H9 (cell line): ENCODE results near the gene NPIPA1. TPM values are rescaled to one million over a fixed set of nuclear protein-coding genes. Genes with fewer than 3 reads are reported as not detected.
A peak's percentile ranks its signal among the peaks of the same experiment; 100 is the strongest.

Source experiments
- DNase-seq: peaks from one replicate; pipeline ENCODE4 v3.0.0-alpha.2; 2017
- H2AFZ ChIP-seq: one replicate; pipeline ENCODE4 v1.6.1; 2013; ENCODE audit warnings: mild to moderate bottlenecking, low read length, control low read depth, moderate library complexity
- H2AK5ac ChIP-seq: 2 replicates; pipeline ENCODE4 v1.6.1; 2013; ENCODE audit warnings: low read length, control low read depth, mixed read lengths; ENCODE audit not compliant: insufficient read length
- H2BK120ac ChIP-seq: one replicate; pipeline ENCODE4 v1.6.1; 2013; ENCODE audit warnings: low read depth, mild to moderate bottlenecking, low read length, control low read depth, inconsistent platforms; ENCODE audit not compliant: poor library complexity, severe bottlenecking
- H2BK12ac ChIP-seq: 2 replicates; pipeline ENCODE4 v1.6.1; 2013; ENCODE audit warnings: low read length, control low read depth, mixed read lengths, low read depth; ENCODE audit not compliant: insufficient read length
- H2BK15ac ChIP-seq: 2 replicates; pipeline ENCODE4 v1.6.1; 2013; ENCODE audit warnings: low read depth, low read length, control low read depth
- H2BK20ac ChIP-seq: one replicate; pipeline ENCODE4 v1.6.1; 2013; ENCODE audit warnings: low read depth, mild to moderate bottlenecking, low read length, control low read depth, inconsistent platforms; ENCODE audit not compliant: poor library complexity, severe bottlenecking
- H2BK5ac ChIP-seq: 2 replicates; pipeline ENCODE4 v1.6.1; 2013; ENCODE audit warnings: low read length, control low read depth, mixed read lengths; ENCODE audit not compliant: insufficient read length
- H3K14ac ChIP-seq: 2 replicates; pipeline ENCODE4 v1.6.1; 2013; ENCODE audit warnings: low read length, control low read depth; ENCODE audit not compliant: insufficient read depth
- H3K18ac ChIP-seq: 2 replicates; pipeline ENCODE4 v1.6.1; 2013; ENCODE audit warnings: low read depth, mild to moderate bottlenecking, mixed read lengths, low read length, control low read depth; ENCODE audit not compliant: insufficient read length
- H3K23ac ChIP-seq: 2 replicates; pipeline ENCODE4 v1.6.1; 2013; ENCODE audit warnings: low read length, control low read depth, mixed read lengths, low read depth; ENCODE audit not compliant: insufficient read length
- H3K23me2 ChIP-seq: 2 replicates; pipeline ENCODE4 v1.6.1; 2013; ENCODE audit warnings: low read depth, mild to moderate bottlenecking, mixed read lengths, low read length, control low read depth; ENCODE audit not compliant: insufficient read length, poor library complexity, severe bottlenecking
- H3K27ac ChIP-seq: 2 replicates; pipeline ENCODE4 v1.5.1; 2013; ENCODE audit warnings: low read length, control low read depth, mixed read lengths, low read depth; ENCODE audit not compliant: insufficient read length
- H3K27me3 ChIP-seq: 2 replicates; pipeline ENCODE4 v1.6.1; 2013; ENCODE audit warnings: low read length, control low read depth, inconsistent platforms; ENCODE audit not compliant: insufficient read depth
- H3K4ac ChIP-seq: 2 replicates; pipeline ENCODE4 v1.6.1; 2013; ENCODE audit warnings: low read depth, mild to moderate bottlenecking, control low read depth, inconsistent platforms, low read length, moderate library complexity
- H3K4me1 ChIP-seq: 2 replicates; pipeline ENCODE4 v1.6.1; 2013; ENCODE audit warnings: low read length, control low read depth, inconsistent platforms; ENCODE audit not compliant: insufficient read depth
- H3K4me2 ChIP-seq: 2 replicates; pipeline ENCODE4 v1.6.1; 2013; ENCODE audit warnings: low read length, control low read depth, mixed read lengths; ENCODE audit not compliant: insufficient read length, insufficient read depth
- H3K56ac ChIP-seq: 2 replicates; pipeline ENCODE4 v1.6.1; 2013; ENCODE audit warnings: low read depth, mild to moderate bottlenecking, mixed read lengths, low read length, control low read depth; ENCODE audit not compliant: insufficient read length
- H3K79me1 ChIP-seq: 2 replicates; pipeline ENCODE4 v1.6.1; 2013; ENCODE audit warnings: low read depth, mild to moderate bottlenecking, moderate library complexity, low read length, control low read depth, inconsistent platforms; ENCODE audit not compliant: insufficient read depth, poor library complexity, severe bottlenecking
- H3K79me2 ChIP-seq: 2 replicates; pipeline ENCODE4 v1.6.1; 2013; ENCODE audit warnings: low read length, control low read depth, inconsistent platforms; ENCODE audit not compliant: insufficient read depth
- H3K9ac ChIP-seq: 2 replicates; pipeline ENCODE4 v1.6.1; 2013; ENCODE audit warnings: low read length, control low read depth, mixed read lengths; ENCODE audit not compliant: insufficient read length; ENCODE audit errors: extremely low read depth
- H3K9me3 ChIP-seq: one replicate; pipeline ENCODE4 v1.6.1; 2013; ENCODE audit warnings: low read depth, low read length, inconsistent platforms; ENCODE audit not compliant: control insufficient read depth
- H3T11ph ChIP-seq: one replicate; pipeline ENCODE4 v1.6.1; 2013; ENCODE audit warnings: mild to moderate bottlenecking, low read length, control low read depth, inconsistent platforms
- H4K20me1 ChIP-seq: one replicate; pipeline ENCODE4 v1.6.1; 2013; ENCODE audit not compliant: control insufficient read depth, insufficient read length, insufficient read depth
- H4K5ac ChIP-seq: 2 replicates; pipeline ENCODE4 v1.6.1; 2013; ENCODE audit warnings: low read depth, mild to moderate bottlenecking, mixed read lengths, low read length, control low read depth; ENCODE audit not compliant: insufficient read length
- H4K8ac ChIP-seq: replicated peaks from 2 replicates; pipeline ENCODE4 v1.6.1; 2013; ENCODE audit warnings: low read length, control low read depth, mixed read lengths, low read depth; ENCODE audit not compliant: insufficient read length
- H4K91ac ChIP-seq: 2 replicates; pipeline ENCODE4 v1.6.1; 2013; ENCODE audit warnings: low read depth, mild to moderate bottlenecking, moderate library complexity, mixed read lengths, low read length, control low read depth; ENCODE audit not compliant: insufficient read length
- H3K27ac Mint-ChIP-seq, 3 experiments: 2 replicates in 2 of 3; 3 replicates in 1 of 3; pipeline ENCODE4 v1.8.0; 2020 to 2021; ENCODE audit warnings: mixed read lengths in 3 of 3, mild to moderate bottlenecking in 1 of 3, moderate library complexity in 1 of 3
- H3K27me3 Mint-ChIP-seq: 2 replicates; pipeline ENCODE4 v1.8.0; 2021; ENCODE audit warnings: low read depth, mild to moderate bottlenecking, moderate library complexity, mixed read lengths
- H3K36me3 Mint-ChIP-seq, 3 experiments: 2 replicates in 2 of 3; 3 replicates in 1 of 3; pipeline ENCODE4 v1.8.0; 2020 to 2021; ENCODE audit warnings: low read depth in 3 of 3, mixed read lengths in 3 of 3; ENCODE audit not compliant: insufficient read depth in 1 of 3
- H3K4me1 Mint-ChIP-seq, 2 experiments: 2 replicates each; pipeline ENCODE4 v1.8.0; 2020; ENCODE audit warnings: mixed read lengths in 2 of 2
- H3K4me3 Mint-ChIP-seq, 2 experiments: 2 replicates in 1 of 2; 3 replicates in 1 of 2; pipeline ENCODE4 v1.8.0; 2020 to 2021; ENCODE audit warnings: mild to moderate bottlenecking in 2 of 2, mixed read lengths in 2 of 2, moderate library complexity in 1 of 2
- H3K9me3 Mint-ChIP-seq, 2 experiments: 2 replicates in 1 of 2; 3 replicates in 1 of 2; pipeline ENCODE4 v1.8.0; 2020; ENCODE audit warnings: mild to moderate bottlenecking in 2 of 2, mixed read lengths in 2 of 2, moderate library complexity in 1 of 2
- CTCF ChIP-seq: fragments of 200-600 bp; sonication (generic); conservative IDR thresholded peaks from 3 replicates; pipeline ENCODE4 v1.8.0; 2021; ENCODE audit warnings: antibody characterized with exemption, mild to moderate bottlenecking
- WGBS: extraction: QIAGEN DNeasy Blood & Tissue Kit; methylation state at CpG from one replicate; pipeline ENCODE4 v1.1.7; 2013; ENCODE audit warnings: missing lambda C conversion rate, low lambda C conversion rate, mixed read lengths; ENCODE audit not compliant: insufficient read length; ENCODE audit errors: extremely low coverage; 5-methylcytosine and 5-hydroxymethylcytosine counted together
- total RNA-seq: library from RNA; stranded (reverse); gene quantifications from 2 replicates; pipeline ENCODE4 v1.2.1, GENCODE V29; 2021

The NPIPA1 gene
- total RNA-seq, 1 experiment from 2014 or later = 130 TPM

- no peak overlapping the region for H3K9ac ChIP-seq
- no peaks in the 10 kb centered on the region for H3K23me2 ChIP-seq
- H2AFZ ChIP-seq = no peak overlapping the region
- no peak overlapping the region for H3K4ac ChIP-seq
- no peak overlapping the region for H3K18ac ChIP-seq
- H3K23ac ChIP-seq = no peak overlapping the region
- no peak overlapping the region for H4K91ac ChIP-seq
- H3K79me2 ChIP-seq = no peaks in the 10 kb centered on the region
- TF ChIP-seq CTCF = no peak
- no peaks in the 10 kb centered on the region for H3K36me3 Mint-ChIP-seq
- H4K8ac ChIP-seq = no peak overlapping the region
- no peak overlapping the region for H2BK12ac ChIP-seq
- no peak overlapping the region for H3K27ac ChIP-seq
- no peak overlapping the region for H4K5ac ChIP-seq
- H4K20me1 ChIP-seq = no peaks in the 10 kb centered on the region
- no peaks in the 10 kb centered on the region for H3K9me3 ChIP-seq
- H3K27me3 Mint-ChIP-seq = no peaks in the 10 kb centered on the region
- H3K9me3 Mint-ChIP-seq = peaks cover 0 to 3% of the 10 kb centered on the region in 2 experiments; a peak in 3 of 5 replicates
- H2BK20ac ChIP-seq = no peak overlapping the region
- no peak overlapping the region for H2AK5ac ChIP-seq
- no peak for DNase-seq
- no peaks in the 10 kb centered on the region for H3K4me1 ChIP-seq
- H2BK15ac ChIP-seq = 0 out of 2 replicates have a peak overlapping the region, but pooled peaks have one; percentile 46
- H3K27ac Mint-ChIP-seq = no peak overlapping the region
- no peaks in the 10 kb centered on the region for H3K27me3 ChIP-seq
- no peaks in the 10 kb centered on the region for H3K79me1 ChIP-seq
- peaks cover 4% of the 10 kb centered on the region in 2 experiments; a peak in 1 of 4 replicates for H3K4me1 Mint-ChIP-seq
- H3K4me3 Mint-ChIP-seq = no peak overlapping the region
- WGBS = no CpG with 5 or more reads among the region's 8 CpGs
- H3K4me2 ChIP-seq = no peak overlapping the region
- H3K56ac ChIP-seq = no peak overlapping the region
- H3T11ph ChIP-seq = no peak overlapping the region
- H3K14ac ChIP-seq = no peak overlapping the region
- H2BK120ac ChIP-seq = no peak overlapping the region
- no peak overlapping the region for H2BK5ac ChIP-seq
Observed at GRCh38 chr16:14963281-14964173, 26.3 kb downstream of the NPIPA1 start.
